22Rv1 (cell line): ENCODE results near the gene TRPV2.

Experiments
- H3K27ac ChIP-seq: fragments of 450-650 bp; 2 replicates; pipeline ENCODE4 v1.5.1; 2017
- ZFX ChIP-seq: fragments of 450-650 bp; IDR thresholded peaks from 2 replicates; pipeline ENCODE4 v1.6.1; 2017; ENCODE audit warnings: antibody characterized with exemption, borderline replicate concordance
- TF ChIP-seq, protein P1 (sequence below): fragments of 450-650 bp; IDR thresholded peaks from 2 replicates; pipeline ENCODE4 v1.5.1; 2017; ENCODE audit warnings: mild to moderate bottlenecking

The TRPV2 gene

DNA sequence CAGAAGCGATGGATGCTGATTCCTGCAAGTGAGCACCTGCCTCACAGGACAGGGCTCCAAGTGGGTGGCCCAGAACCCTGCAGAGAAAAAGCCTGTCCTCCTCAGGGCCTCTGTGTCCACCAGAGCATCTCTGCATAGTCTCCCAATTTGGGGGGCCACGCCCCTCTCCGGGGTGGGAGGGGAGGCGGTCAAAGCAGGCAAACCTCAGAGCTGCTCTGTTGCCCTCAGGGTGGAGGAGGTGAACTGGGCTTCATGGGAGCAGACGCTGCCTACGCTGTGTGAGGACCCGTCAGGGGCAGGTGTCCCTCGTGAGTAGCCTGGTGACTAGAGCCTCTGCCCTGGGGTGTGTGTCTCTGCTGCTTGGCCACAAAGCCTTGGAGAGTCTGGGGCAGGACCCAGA lies 19.3 kb downstream of the TRPV2 start:
- no peak overlapping the region for H3K27ac ChIP-seq
- TF ChIP-seq ZFX, result no peak
- TF ChIP-seq, protein P1, sequence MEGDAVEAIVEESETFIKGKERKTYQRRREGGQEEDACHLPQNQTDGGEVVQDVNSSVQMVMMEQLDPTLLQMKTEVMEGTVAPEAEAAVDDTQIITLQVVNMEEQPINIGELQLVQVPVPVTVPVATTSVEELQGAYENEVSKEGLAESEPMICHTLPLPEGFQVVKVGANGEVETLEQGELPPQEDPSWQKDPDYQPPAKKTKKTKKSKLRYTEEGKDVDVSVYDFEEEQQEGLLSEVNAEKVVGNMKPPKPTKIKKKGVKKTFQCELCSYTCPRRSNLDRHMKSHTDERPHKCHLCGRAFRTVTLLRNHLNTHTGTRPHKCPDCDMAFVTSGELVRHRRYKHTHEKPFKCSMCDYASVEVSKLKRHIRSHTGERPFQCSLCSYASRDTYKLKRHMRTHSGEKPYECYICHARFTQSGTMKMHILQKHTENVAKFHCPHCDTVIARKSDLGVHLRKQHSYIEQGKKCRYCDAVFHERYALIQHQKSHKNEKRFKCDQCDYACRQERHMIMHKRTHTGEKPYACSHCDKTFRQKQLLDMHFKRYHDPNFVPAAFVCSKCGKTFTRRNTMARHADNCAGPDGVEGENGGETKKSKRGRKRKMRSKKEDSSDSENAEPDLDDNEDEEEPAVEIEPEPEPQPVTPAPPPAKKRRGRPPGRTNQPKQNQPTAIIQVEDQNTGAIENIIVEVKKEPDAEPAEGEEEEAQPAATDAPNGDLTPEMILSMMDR, result no peak

DNA sequence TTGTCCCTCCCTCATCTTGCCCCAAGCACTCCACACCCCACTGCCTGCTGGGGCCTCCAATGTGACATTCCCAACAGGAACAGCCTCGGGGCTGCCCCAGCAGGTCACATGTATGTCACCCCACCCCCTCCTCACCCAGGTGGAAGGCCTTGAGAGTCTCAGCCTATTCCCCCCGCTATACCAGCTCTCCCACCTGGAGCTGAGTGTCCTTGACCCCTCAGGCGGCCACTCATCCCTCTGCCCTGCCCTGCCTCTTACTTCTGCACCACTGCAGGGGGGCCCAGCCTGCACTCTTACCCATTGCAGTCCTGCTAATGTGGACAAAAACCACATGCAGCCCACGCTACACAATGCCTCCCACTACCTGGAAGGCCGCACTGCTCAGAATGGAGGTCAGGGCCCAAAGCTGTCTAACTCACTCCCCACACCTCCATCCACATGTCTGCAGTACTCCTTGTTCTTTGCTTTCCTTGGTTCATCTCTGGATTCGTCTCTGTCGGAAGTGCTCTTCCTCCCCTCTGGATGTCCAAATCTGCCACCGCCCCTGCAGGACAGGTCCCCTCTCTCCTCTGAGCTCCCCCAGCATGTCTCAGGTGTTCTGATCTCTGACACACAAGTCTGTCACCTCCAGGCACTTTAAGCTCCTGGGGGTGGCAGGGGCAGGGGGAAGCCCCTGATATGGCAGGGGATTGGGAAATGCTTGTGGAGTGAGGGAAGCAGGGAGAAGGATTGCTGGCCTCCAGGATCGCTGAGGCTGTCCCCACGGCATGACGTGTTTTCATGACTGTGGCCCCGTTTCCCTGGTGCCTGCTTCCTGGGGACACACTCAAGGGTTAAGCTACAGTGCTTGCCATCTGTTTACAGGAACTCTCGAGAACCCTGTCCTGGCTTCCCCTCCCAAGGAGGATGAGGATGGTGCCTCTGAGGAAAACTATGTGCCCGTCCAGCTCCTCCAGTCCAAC lies 20.8 kb downstream of the TRPV2 start:
- TF ChIP-seq, protein P1, result no peak
- no peak for TF ChIP-seq ZFX
- H3K27ac ChIP-seq, result no peak overlapping the region

DNA sequence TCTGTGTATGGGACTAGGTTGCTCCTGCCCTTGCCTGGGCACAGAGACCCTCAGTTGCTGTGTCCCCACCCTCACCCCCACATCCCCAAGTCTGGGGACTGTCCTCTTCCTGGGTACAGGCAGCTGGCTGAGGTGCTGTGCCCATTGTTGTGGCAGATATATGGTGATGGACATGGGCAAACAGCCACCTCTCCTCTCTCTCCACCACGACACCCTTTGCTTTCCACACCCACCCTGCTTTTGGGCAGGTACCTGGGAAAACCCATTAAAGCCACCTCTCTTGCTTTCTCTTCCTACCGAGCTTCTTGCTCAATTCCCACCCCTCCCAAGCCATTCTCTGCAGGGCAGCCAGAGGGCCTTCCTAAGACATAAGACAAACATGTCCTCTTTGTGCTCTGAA lies 21.7 kb downstream of the TRPV2 start:
- TF ChIP-seq, protein P1, result no peak
- TF ChIP-seq ZFX, result no peak
- no peak overlapping the region for H3K27ac ChIP-seq

DNA sequence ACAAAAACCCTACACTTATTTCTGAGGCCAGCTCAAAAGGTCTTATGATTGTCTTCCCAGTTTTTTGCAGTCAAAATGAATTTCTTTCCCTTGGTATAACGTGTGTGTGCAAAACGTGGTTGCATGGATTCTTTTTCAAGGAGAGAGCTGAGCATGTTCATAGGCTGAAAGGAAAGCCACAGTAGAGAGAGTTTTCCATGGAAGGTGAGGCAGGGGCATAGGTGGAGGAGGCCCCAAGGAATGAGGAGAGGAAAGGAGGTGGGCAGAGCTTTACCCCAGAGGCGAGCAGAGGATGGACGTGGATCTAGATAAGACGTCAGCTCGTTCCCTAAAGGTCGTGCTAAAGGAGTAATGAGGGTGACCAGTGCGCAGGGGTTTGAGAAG lies 22.8 kb downstream of the TRPV2 start:
- no peak for TF ChIP-seq ZFX
- TF ChIP-seq, protein P1, result no peak
- H3K27ac ChIP-seq, result peak overlapping the region; percentile 91

DNA sequence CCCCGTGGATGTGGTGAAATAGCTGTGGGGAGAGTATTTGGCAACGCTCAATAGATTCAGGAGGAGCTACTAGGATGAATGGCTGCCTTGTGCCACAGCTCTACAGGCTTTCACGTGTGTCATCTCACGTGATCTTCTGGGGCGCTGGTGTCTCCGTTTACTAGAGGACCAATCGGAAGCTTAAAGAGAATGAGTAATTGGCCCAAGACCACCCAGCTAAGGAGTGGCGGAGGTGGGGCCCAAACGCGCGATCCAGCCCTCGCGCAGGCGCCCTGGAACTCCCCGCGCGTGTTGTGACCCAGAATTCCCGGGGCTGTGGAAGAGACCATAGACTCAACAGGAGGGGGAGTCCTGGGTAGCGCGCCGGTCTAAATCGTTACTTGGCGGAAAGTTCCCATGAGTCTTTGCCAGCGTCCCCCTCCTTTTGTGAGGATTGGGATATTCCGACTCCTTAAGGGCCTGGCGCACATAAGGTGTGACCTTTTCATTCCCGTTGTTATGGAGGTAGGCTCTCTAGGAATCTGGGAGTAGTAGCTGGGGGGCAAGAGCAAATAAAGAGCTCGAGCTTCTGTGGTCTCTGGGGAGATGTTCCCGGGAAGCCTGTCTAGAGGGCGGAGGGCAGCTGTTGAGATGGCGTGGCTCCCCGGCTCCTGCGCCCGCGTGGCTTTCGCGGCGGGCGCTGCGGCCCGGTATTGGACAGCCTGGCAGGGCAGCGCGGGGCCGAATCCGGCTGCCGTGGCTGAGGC lies 23.4 kb downstream of the TRPV2 start:
- TF ChIP-seq, protein P1, result no peak
- no peak for TF ChIP-seq ZFX
- H3K27ac ChIP-seq, result peak overlapping the region; percentile 91

DNA sequence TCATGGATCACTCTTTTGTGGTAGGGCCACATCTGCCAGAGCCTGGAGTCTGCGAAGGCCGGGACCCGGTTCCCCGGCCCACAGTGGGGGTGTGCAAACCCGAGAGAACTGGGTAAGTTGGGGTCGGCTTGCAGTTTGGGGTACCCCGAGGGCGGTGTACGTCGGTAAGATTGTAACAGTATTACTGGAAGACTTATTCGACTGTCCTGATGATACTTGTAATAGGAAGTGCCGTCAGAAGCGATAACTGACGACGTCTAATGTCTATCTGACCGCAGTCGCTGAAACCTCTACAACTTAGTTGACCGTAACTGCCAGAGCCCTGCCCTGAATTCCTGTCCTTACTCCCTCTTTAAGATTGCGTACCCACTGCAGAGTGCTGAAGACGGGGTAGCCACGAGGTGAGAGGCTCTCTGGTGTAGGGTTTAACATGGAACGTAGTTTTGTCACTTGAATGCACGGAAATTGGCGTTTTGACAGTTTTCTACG lies 24.0 kb downstream of the TRPV2 start:
- TF ChIP-seq, protein P1, result no peak
- no peak for TF ChIP-seq ZFX
- H3K27ac ChIP-seq, result peak overlapping the region; percentile 91
